GM23338 (cell line): ENCODE results near the gene GPR55. TPM values are rescaled to one million over a fixed set of nuclear protein-coding genes. Genes with fewer than 3 reads are reported as not detected.
"Not testable (repeated sequence)": the region's sequence is repeated elsewhere in the genome, so short reads cannot be mapped to it uniquely, and the experiment has no call there.

ENCODE experiments used
- ATAC-seq: fragments of 200-7000 bp; cut with Tn5 transposase; 3 replicates; pipeline ENCODE4 v1.9.1; 2020
- DNase-seq: peaks from one replicate; pipeline ENCODE4 v3.0.0-alpha.2; 2015; ENCODE audit warnings: low spot score
- H2AFZ ChIP-seq: fragments of 200-600 bp; sonication (generic); 2 replicates; pipeline ENCODE4 v1.8.0; 2016; ENCODE audit warnings: antibody characterized with exemption, mild to moderate bottlenecking, moderate library complexity
- H3F3A ChIP-seq: fragments of 200-600 bp; sonication (generic); replicated peaks from 2 replicates; pipeline ENCODE4 v1.8.0; 2017; ENCODE audit warnings: antibody characterized with exemption, mixed run types, low read depth
- H3K27ac ChIP-seq: fragments of 200-600 bp; sonication (generic); 2 replicates; pipeline ENCODE4 v1.6.1; 2016; ENCODE audit warnings: low read depth
- H3K27me3 ChIP-seq: fragments of 200-600 bp; sonication (generic); 2 replicates; pipeline ENCODE4 v1.8.0; 2016; ENCODE audit warnings: mild to moderate bottlenecking, mixed run types, moderate library complexity; ENCODE audit not compliant: insufficient read depth
- H3K36me3 ChIP-seq: fragments of 200-600 bp; sonication (generic); 2 replicates; pipeline ENCODE4 v1.8.0; 2016; ENCODE audit warnings: mild to moderate bottlenecking; ENCODE audit not compliant: insufficient read depth
- H3K4me1 ChIP-seq: fragments of 200-600 bp; sonication (generic); 2 replicates; pipeline ENCODE4 v1.8.0; 2016; ENCODE audit warnings: mild to moderate bottlenecking, moderate library complexity; ENCODE audit not compliant: insufficient read depth
- H3K4me2 ChIP-seq: fragments of 200-600 bp; sonication (generic); 2 replicates; pipeline ENCODE4 v1.7.1; 2017; ENCODE audit warnings: mixed run types
- H3K4me3 ChIP-seq: fragments of 200-600 bp; sonication (generic); 2 replicates; pipeline ENCODE4 v1.6.1; 2016; ENCODE audit warnings: mixed run types
- H3K79me2 ChIP-seq: fragments of 200-600 bp; sonication (generic); replicated peaks from 2 replicates; pipeline ENCODE4 v1.8.0; 2017; ENCODE audit warnings: mild to moderate bottlenecking; ENCODE audit not compliant: insufficient read depth
- H3K9me2 ChIP-seq: fragments of 200-600 bp; sonication (generic); 2 replicates; pipeline ENCODE4 v1.8.0; 2017; ENCODE audit not compliant: insufficient read depth
- H4K20me1 ChIP-seq: fragments of 200-600 bp; sonication (generic); replicated peaks from 2 replicates; pipeline ENCODE4 v1.8.0; 2017; ENCODE audit warnings: mild to moderate bottlenecking; ENCODE audit not compliant: insufficient read depth
- H3K27ac Mint-ChIP-seq: 2 replicates; pipeline ENCODE4 v1.8.0; 2020; ENCODE audit warnings: inconsistent platforms, mild to moderate bottlenecking, moderate library complexity, mixed read lengths
- H3K27me3 Mint-ChIP-seq: 3 replicates; pipeline ENCODE4 v1.8.0; 2022; ENCODE audit warnings: low read depth, mild to moderate bottlenecking, moderate library complexity, mixed read lengths, inconsistent platforms; ENCODE audit not compliant: insufficient read depth, poor library complexity
- H3K36me3 Mint-ChIP-seq: 3 replicates; pipeline ENCODE4 v1.8.0; 2021; ENCODE audit warnings: low read depth, mild to moderate bottlenecking, inconsistent platforms, moderate library complexity, mixed read lengths
- H3K4me1 Mint-ChIP-seq: 3 replicates; pipeline ENCODE4 v1.8.0; 2020; ENCODE audit warnings: mild to moderate bottlenecking, inconsistent platforms, mixed read lengths
- H3K4me3 Mint-ChIP-seq: 3 replicates; pipeline ENCODE4 v1.8.0; 2021; ENCODE audit warnings: moderate library complexity, mild to moderate bottlenecking, inconsistent platforms, mixed read lengths
- H3K9me3 Mint-ChIP-seq: 3 replicates; pipeline ENCODE4 v1.8.0; 2020; ENCODE audit warnings: moderate library complexity, mild to moderate bottlenecking, inconsistent platforms, mixed read lengths
- EZH2 ChIP-seq: fragments of 200-600 bp; sonication (generic); IDR thresholded peaks from one replicate; pipeline ENCODE4 v1.8.0; 2017; ENCODE audit warnings: antibody characterized with exemption, mild to moderate bottlenecking, low read depth; ENCODE audit not compliant: unreplicated experiment
- JUNB ChIP-seq: IDR thresholded peaks from one replicate; pipeline ENCODE4 v1.6.1; 2016; ENCODE audit warnings: antibody characterized with exemption; ENCODE audit not compliant: unreplicated experiment
- NANOG ChIP-seq: IDR thresholded peaks from 2 replicates; pipeline ENCODE4 v1.6.1; 2016; ENCODE audit warnings: antibody characterized with exemption, borderline replicate concordance
- POLR2AphosphoS5 ChIP-seq: IDR thresholded peaks from 2 replicates; pipeline ENCODE4 v1.6.1; 2016; ENCODE audit warnings: antibody characterized with exemption, low read depth
- ZNF331 ChIP-seq: fragments of 250-450 bp; sonication (Bioruptor Pico); IDR thresholded peaks from 2 replicates; pipeline ENCODE4 v1.5.0; 2020; ENCODE audit warnings: low read depth, mild to moderate bottlenecking, moderate library complexity
- polyA plus RNA-seq: library from polyadenylated mRNA; unstranded; fragments of >200 nt; fragmentation: Nextera tagmentation; extraction: Ambion mirVana; gene quantifications from 2 replicates; pipeline ENCODE4 v1.2.1, GENCODE V29; 2016
- total RNA-seq: library from RNA; depleted of rRNA; stranded (reverse); fragments of >200 nt; shearing (Covaris generic); gene quantifications from 2 replicates; pipeline ENCODE4 v1.2.3, GENCODE V29; 2014
- TF ChIP-seq, protein P1 (sequence below): fragments of 250-450 bp; sonication (Bioruptor Pico); IDR thresholded peaks from 2 replicates; pipeline ENCODE4 v1.5.0; 2020; ENCODE audit warnings: mild to moderate bottlenecking, moderate library complexity
- TF ChIP-seq, protein P2 (sequence below): IDR thresholded peaks from one replicate; pipeline ENCODE4 v1.6.1; 2018; ENCODE audit warnings: antibody characterized with exemption; ENCODE audit not compliant: unreplicated experiment
- TF ChIP-seq, protein P3 (sequence below), 2 experiments: fragments of 200-600 bp in 1 of 2; sonication (generic) in 1 of 2; conservative IDR thresholded peaks; 2 replicates each; pipeline versions ENCODE4 v1.5.1 to v1.6.1; 2016 to 2017; ENCODE audit warnings: antibody characterized with exemption in 2 of 2, low read depth in 2 of 2, mild to moderate bottlenecking in 2 of 2, moderate library complexity in 1 of 2

The GPR55 gene
- total and polyA plus RNA-seq, 2 experiments from 2014 or later = not detected

DNA sequence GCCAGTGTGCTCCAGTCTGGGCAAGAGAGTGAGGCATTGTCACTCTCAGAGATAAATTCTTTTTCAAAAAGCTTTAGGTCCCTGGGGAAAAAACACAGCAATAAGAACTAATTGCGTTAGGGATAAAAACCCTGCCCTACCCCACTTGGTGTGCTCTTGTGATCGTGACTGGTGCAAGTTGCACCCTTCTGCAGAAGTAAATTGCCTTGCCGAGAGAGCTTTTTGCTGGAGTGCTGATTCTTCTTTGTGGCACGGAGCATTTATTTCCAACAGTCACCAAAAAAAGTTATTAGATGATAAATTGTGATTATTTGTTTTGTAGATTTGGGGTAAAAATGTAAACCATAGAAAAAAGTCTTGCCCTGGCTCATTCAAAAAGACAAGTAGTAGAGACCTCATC, 12.3 kb upstream of the GPR55 start (continued):
- TF ChIP-seq, protein P1, sequence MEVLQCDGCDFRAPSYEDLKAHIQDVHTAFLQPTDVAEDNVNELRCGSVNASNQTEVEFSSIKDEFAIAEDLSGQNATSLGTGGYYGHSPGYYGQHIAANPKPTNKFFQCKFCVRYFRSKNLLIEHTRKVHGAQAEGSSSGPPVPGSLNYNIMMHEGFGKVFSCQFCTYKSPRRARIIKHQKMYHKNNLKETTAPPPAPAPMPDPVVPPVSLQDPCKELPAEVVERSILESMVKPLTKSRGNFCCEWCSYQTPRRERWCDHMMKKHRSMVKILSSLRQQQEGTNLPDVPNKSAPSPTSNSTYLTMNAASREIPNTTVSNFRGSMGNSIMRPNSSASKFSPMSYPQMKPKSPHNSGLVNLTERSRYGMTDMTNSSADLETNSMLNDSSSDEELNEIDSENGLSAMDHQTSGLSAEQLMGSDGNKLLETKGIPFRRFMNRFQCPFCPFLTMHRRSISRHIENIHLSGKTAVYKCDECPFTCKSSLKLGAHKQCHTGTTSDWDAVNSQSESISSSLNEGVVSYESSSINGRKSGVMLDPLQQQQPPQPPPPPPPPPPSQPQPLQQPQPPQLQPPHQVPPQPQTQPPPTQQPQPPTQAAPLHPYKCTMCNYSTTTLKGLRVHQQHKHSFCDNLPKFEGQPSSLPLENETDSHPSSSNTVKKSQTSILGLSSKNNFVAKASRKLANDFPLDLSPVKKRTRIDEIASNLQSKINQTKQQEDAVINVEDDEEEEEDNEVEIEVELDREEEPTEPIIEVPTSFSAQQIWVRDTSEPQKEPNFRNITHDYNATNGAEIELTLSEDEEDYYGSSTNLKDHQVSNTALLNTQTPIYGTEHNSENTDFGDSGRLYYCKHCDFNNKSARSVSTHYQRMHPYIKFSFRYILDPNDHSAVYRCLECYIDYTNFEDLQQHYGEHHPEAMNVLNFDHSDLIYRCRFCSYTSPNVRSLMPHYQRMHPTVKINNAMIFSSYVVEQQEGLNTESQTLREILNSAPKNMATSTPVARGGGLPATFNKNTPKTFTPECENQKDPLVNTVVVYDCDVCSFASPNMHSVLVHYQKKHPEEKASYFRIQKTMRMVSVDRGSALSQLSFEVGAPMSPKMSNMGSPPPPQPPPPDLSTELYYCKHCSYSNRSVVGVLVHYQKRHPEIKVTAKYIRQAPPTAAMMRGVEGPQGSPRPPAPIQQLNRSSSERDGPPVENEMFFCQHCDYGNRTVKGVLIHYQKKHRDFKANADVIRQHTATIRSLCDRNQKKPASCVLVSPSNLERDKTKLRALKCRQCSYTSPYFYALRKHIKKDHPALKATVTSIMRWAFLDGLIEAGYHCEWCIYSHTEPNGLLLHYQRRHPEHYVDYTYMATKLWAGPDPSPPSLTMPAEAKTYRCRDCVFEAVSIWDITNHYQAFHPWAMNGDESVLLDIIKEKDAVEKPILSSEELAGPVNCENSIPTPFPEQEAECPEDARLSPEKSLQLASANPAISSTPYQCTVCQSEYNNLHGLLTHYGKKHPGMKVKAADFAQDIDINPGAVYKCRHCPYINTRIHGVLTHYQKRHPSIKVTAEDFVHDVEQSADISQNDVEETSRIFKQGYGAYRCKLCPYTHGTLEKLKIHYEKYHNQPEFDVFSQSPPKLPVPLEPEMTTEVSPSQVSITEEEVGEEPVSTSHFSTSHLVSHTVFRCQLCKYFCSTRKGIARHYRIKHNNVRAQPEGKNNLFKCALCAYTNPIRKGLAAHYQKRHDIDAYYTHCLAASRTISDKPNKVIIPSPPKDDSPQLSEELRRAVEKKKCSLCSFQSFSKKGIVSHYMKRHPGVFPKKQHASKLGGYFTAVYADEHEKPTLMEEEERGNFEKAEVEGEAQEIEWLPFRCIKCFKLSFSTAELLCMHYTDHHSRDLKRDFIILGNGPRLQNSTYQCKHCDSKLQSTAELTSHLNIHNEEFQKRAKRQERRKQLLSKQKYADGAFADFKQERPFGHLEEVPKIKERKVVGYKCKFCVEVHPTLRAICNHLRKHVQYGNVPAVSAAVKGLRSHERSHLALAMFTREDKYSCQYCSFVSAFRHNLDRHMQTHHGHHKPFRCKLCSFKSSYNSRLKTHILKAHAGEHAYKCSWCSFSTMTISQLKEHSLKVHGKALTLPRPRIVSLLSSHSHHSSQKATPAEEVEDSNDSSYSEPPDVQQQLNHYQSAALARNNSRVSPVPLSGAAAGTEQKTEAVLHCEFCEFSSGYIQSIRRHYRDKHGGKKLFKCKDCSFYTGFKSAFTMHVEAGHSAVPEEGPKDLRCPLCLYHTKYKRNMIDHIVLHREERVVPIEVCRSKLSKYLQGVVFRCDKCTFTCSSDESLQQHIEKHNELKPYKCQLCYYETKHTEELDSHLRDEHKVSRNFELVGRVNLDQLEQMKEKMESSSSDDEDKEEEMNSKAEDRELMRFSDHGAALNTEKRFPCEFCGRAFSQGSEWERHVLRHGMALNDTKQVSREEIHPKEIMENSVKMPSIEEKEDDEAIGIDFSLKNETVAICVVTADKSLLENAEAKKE (CRISPR knock-in tag) = no peak

DNA sequence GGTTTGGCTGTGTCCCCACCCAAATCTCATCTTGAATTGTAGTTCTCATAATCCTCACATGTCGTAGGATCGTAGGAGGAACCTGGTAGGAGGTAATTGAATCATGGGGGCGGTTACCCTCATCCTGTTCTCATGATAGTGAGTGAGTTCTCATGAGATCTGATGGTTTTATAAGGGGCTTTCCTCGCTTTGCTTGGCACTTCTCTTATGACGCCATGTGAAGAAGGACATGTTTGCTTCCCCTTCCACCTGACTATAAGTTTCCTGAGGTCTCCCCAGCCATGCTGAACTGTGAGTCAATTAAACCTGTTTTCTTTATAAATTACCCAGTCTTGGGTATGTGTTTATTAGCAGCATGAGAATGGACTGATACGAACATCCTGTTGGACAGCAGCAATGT, 11.2 kb upstream of the GPR55 start:
- Mint-ChIP-seq H3K4me1 (peaks cover 14% of the 10 kb centered on the region), H3K9me3 (peaks cover 33% of the 10 kb centered on the region), H3K36me3 (peaks cover 13% of the 10 kb centered on the region; the same call in 2 of the 3 replicates)
- H3K4me3 ChIP-seq, H3K4me2 ChIP-seq, DNase-seq, H3K27ac ChIP-seq, H3K9me2 ChIP-seq, ATAC-seq, H3K4me1 ChIP-seq, H2AFZ ChIP-seq, H4K20me1 ChIP-seq, H3K27ac Mint-ChIP-seq, H3K79me2 ChIP-seq, H3F3A ChIP-seq, H3K27me3 Mint-ChIP-seq, H3K27me3 ChIP-seq, H3K4me3 Mint-ChIP-seq, H3K36me3 ChIP-seq: not testable (repeated sequence)

DNA sequence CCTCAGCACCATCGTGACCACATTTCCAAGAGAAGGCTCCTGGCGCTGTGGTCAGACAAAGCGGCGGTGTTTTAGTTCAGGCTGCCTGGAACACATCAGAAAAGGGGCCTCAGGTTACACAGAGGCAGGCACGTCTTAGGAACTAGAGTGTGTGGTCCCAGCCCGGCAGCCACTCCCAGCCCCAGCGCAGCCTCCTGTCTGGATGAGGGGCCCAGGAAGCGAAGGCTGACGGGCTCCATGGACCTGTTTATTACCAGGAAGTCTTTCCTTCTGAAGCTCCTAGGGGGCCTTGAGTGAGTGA, 10.0 kb upstream of the GPR55 start:
- no peaks in the 10 kb centered on the region for H3K27me3 ChIP-seq
- H2AFZ ChIP-seq = no peak overlapping the region
- H3K27ac ChIP-seq = no peak overlapping the region
- H3K4me3 ChIP-seq = no peak overlapping the region
- H3K4me3 Mint-ChIP-seq = no peak overlapping the region
- peaks cover 2% of the 10 kb centered on the region; the same call in 1 of the 2 replicates for H3K9me2 ChIP-seq
- no peaks in the 10 kb centered on the region for H4K20me1 ChIP-seq
- peaks cover 5% of the 10 kb centered on the region for H3K27me3 Mint-ChIP-seq
- H3K36me3 Mint-ChIP-seq = peaks cover 13% of the 10 kb centered on the region; the same call in 2 of the 3 replicates
- H3F3A ChIP-seq = no peaks in the 10 kb centered on the region
- no peak overlapping the region for H3K27ac Mint-ChIP-seq
- H3K4me2 ChIP-seq = no peak overlapping the region
- 0 out of 2 replicates have a peak, but pooled peaks cover 5% of the 10 kb centered on the region for H3K36me3 ChIP-seq
- no peaks in the 10 kb centered on the region for H3K79me2 ChIP-seq
- peaks cover 16% of the 10 kb centered on the region for H3K4me1 Mint-ChIP-seq
- no peak for DNase-seq
- ATAC-seq = no peak
- no peaks in the 10 kb centered on the region for H3K4me1 ChIP-seq
- peaks cover 33% of the 10 kb centered on the region for H3K9me3 Mint-ChIP-seq
- TF ChIP-seq, protein P2, sequence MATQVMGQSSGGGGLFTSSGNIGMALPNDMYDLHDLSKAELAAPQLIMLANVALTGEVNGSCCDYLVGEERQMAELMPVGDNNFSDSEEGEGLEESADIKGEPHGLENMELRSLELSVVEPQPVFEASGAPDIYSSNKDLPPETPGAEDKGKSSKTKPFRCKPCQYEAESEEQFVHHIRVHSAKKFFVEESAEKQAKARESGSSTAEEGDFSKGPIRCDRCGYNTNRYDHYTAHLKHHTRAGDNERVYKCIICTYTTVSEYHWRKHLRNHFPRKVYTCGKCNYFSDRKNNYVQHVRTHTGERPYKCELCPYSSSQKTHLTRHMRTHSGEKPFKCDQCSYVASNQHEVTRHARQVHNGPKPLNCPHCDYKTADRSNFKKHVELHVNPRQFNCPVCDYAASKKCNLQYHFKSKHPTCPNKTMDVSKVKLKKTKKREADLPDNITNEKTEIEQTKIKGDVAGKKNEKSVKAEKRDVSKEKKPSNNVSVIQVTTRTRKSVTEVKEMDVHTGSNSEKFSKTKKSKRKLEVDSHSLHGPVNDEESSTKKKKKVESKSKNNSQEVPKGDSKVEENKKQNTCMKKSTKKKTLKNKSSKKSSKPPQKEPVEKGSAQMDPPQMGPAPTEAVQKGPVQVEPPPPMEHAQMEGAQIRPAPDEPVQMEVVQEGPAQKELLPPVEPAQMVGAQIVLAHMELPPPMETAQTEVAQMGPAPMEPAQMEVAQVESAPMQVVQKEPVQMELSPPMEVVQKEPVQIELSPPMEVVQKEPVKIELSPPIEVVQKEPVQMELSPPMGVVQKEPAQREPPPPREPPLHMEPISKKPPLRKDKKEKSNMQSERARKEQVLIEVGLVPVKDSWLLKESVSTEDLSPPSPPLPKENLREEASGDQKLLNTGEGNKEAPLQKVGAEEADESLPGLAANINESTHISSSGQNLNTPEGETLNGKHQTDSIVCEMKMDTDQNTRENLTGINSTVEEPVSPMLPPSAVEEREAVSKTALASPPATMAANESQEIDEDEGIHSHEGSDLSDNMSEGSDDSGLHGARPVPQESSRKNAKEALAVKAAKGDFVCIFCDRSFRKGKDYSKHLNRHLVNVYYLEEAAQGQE = no peak
- TF ChIP-seq POLR2AphosphoS5 (no peak), NANOG (no peak), JUNB (no peak), EZH2 (no peak), ZNF331 (CRISPR knock-in tag) (no peak)
- TF ChIP-seq, protein P3, sequence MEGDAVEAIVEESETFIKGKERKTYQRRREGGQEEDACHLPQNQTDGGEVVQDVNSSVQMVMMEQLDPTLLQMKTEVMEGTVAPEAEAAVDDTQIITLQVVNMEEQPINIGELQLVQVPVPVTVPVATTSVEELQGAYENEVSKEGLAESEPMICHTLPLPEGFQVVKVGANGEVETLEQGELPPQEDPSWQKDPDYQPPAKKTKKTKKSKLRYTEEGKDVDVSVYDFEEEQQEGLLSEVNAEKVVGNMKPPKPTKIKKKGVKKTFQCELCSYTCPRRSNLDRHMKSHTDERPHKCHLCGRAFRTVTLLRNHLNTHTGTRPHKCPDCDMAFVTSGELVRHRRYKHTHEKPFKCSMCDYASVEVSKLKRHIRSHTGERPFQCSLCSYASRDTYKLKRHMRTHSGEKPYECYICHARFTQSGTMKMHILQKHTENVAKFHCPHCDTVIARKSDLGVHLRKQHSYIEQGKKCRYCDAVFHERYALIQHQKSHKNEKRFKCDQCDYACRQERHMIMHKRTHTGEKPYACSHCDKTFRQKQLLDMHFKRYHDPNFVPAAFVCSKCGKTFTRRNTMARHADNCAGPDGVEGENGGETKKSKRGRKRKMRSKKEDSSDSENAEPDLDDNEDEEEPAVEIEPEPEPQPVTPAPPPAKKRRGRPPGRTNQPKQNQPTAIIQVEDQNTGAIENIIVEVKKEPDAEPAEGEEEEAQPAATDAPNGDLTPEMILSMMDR (conservative IDR thresholded peaks at IDR 0.05; ENCODE audit: low read depth in 2 of 2) = no peak
